Measurements from ENCODE around the gene PREX1.

DNA sequence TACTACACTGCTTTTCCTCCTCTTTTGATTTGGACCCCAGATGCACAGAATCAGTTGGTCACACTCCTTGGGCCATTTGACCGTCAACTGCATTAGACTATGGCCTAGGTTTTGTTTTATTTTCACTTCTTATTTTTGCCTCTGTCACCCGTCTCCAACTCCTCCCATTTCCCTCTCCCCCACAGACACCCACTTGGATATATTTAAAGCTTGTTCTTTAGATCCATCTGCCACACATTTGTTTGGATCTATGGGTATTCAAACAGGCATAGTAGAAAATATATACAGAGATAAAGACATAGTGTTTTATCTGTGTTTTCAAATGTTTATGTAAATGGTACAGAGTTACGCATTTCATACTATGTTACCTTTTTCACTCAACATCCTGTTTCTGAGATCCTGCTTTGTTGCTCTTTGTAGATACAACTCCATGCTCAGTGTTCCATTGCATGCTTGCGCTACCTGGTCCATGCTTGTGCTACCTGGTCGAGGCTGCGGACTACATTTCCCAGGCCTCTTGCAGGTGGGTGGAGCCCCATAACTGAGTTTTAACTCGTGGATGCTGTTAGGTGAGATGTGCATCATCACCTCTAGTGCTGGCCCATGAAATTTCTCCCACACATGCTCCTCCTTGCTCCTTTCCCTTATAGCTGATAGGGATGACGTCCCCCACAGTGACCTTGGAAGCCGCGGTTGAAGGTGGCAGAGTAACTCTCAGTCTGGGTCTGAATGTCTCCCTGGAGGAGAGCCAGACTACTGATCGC is 11.5 kb upstream of the PREX1 start:
- TF ChIP-seq, protein P1, sequence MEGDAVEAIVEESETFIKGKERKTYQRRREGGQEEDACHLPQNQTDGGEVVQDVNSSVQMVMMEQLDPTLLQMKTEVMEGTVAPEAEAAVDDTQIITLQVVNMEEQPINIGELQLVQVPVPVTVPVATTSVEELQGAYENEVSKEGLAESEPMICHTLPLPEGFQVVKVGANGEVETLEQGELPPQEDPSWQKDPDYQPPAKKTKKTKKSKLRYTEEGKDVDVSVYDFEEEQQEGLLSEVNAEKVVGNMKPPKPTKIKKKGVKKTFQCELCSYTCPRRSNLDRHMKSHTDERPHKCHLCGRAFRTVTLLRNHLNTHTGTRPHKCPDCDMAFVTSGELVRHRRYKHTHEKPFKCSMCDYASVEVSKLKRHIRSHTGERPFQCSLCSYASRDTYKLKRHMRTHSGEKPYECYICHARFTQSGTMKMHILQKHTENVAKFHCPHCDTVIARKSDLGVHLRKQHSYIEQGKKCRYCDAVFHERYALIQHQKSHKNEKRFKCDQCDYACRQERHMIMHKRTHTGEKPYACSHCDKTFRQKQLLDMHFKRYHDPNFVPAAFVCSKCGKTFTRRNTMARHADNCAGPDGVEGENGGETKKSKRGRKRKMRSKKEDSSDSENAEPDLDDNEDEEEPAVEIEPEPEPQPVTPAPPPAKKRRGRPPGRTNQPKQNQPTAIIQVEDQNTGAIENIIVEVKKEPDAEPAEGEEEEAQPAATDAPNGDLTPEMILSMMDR (conservative IDR thresholded peaks at IDR 0.05) = no peak
- TF ChIP-seq EZH2 (IDR thresholded peaks at IDR 0.05; ENCODE audit: low read depth) = no peak

Data from PC-9 (cell line).